ENCODE measurements around the gene ACTR3C. TPM values are rescaled to one million over a fixed set of nuclear protein-coding genes. Genes with fewer than 3 reads are reported as not detected.
A peak's percentile ranks its signal among the peaks of the same experiment; 100 is the strongest.

ACTR3C gene
- total and polyA plus RNA-seq, 8 donors, result 9.0 to 26.5 (median 17.2) TPM

GRCh38 chr7:150340875-150341262, 17.5 kb upstream of the ACTR3C start:
- Histone ChIP-seq H3K36me3 (no peaks in the 10 kb centered on the region), H3K27ac (peak overlapping the region; percentile 60 to 89 (median 78)), H3K4me1 (peaks cover 20 to 33% (median 23%) of the 10 kb centered on the region in 3 donors), H3K27me3 (no peaks in the 10 kb centered on the region), H3K4me3 (peak overlapping the region; percentile 34 to 74 (median 52)), H3K9me3 (no peaks in the 10 kb centered on the region)
- intact Hi-C loops (cut with DNase I), result no loop called here
- ATAC-seq (no peak), FAIRE-seq (no peak), DNase-seq (peak in 2 of 6 donors; percentile 61 to 71)
- WGBS, 2 donors, result 19 to 21% methylated on average over 26 to 29 of the region's 29 CpGs
- no peak for TF ChIP-seq CTCF (IDR thresholded peaks at IDR 0.05)

GRCh38 chr7:150340024-150340749, 16.8 kb upstream of the ACTR3C start:
- ATAC-seq (peak; percentile 14 to 43 (median 38)), FAIRE-seq (no peak), DNase-seq (peak; percentile 60 to 82 (median 74))
- 8 to 9% methylated on average over 38 to 39 of the region's 39 CpGs for WGBS, 2 donors
- Histone ChIP-seq H3K9me3 (no peaks in the 10 kb centered on the region), H3K4me1 (peaks cover 27 to 40% (median 30%) of the 10 kb centered on the region in 3 donors), H3K36me3 (no peaks in the 10 kb centered on the region), H3K27me3 (no peaks in the 10 kb centered on the region), H3K4me3 (peak overlapping the region; percentile 34 to 74 (median 52)), H3K27ac (peak overlapping the region; percentile 60 to 89 (median 78))
- intact Hi-C loops (cut with DNase I), result no loop called here
- no peak for TF ChIP-seq CTCF (IDR thresholded peaks at IDR 0.05)

GRCh38 chr7:150339409-150339809, 16.1 kb upstream of the ACTR3C start:
- Histone ChIP-seq H3K4me1 (peaks cover 33 to 40% (median 35%) of the 10 kb centered on the region in 3 donors), H3K4me3 (peak overlapping the region in 2 of 4 donors; percentile 60 to 74), H3K27ac (peak overlapping the region; percentile 60 to 89 (median 78)), H3K9me3 (no peaks in the 10 kb centered on the region), H3K27me3 (no peaks in the 10 kb centered on the region), H3K36me3 (no peaks in the 10 kb centered on the region)
- FAIRE-seq (no peak), ATAC-seq (no peak), DNase-seq (no peak)
- TF ChIP-seq CTCF (IDR thresholded peaks at IDR 0.05), result no peak
- intact Hi-C loops (cut with DNase I), result no loop called here
- 23 to 32% methylated on average over 9 of the region's 9 CpGs for WGBS, 2 donors

- no peak for FAIRE-seq
- WGBS, 2 donors, result 55 to 68% methylated on average over 11 of the region's 11 CpGs
These were observed 15.0 kb upstream of the ACTR3C start for GRCh38 chr7:150338166-150338829.

More at GRCh38 chr7:150338166-150338829, 15.0 kb upstream of the ACTR3C start:
- no peaks in the 10 kb centered on the region for H3K9me3 ChIP-seq
- H3K27me3 ChIP-seq, result no peaks in the 10 kb centered on the region
- peak overlapping the region; percentile 42 to 89 (median 74) for H3K27ac ChIP-seq
- peaks cover 33 to 40% (median 36%) of the 10 kb centered on the region in 3 donors for H3K4me1 ChIP-seq
- peak overlapping the region in 1 of 4 donors; percentile 74 for H3K4me3 ChIP-seq
- ATAC-seq, result no peak
- TF ChIP-seq CTCF (IDR thresholded peaks at IDR 0.05), result no peak
- intact Hi-C loops (cut with DNase I), result no loop called here
- no peaks in the 10 kb centered on the region for H3K36me3 ChIP-seq
- DNase-seq, result no peak
